PC-9 (cell line): ENCODE results near the gene VCAM1.

Source experiments
- CTCF ChIP-seq: fragments of 200-600 bp; sonication (generic); conservative IDR thresholded peaks from 2 replicates; pipeline ENCODE4 v1.6.1; 2017; ENCODE audit warnings: mixed run types, antibody characterized with exemption, mild to moderate bottlenecking, moderate library complexity
- EZH2 ChIP-seq: fragments of 200-600 bp; sonication (generic); IDR thresholded peaks from 2 replicates; pipeline ENCODE4 v1.8.0; 2017; ENCODE audit warnings: antibody characterized with exemption, low read depth

- TF ChIP-seq CTCF (no peak), EZH2 (no peak)
Observed at GRCh38 chr1:100769323-100769722, 49.8 kb downstream of the VCAM1 start.
